ENCODE data around the gene ABHD18.
"Not testable (repeated sequence)": the region's sequence is repeated elsewhere in the genome, so short reads cannot be mapped to it uniquely, and the experiment has no call there.

DNA sequence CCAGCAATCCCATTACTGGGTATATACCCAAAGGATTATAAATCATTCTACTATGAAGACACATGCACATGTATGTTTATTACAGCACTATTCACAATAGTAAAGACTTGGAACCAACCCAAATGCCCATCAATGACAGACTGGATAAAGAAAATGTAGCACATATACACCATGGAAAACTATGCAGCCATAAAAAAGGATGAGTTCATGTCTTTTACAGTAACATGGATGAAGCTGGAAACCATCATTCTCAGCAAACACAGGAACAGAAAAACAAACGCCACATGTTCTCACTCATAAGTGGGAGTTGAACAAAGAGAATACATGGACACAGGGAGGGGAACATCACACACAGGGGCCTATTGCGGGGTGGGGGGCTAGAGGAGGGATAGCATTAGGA is 39.5 kb upstream of the ABHD18 start:
- TF ChIP-seq, protein P1, sequence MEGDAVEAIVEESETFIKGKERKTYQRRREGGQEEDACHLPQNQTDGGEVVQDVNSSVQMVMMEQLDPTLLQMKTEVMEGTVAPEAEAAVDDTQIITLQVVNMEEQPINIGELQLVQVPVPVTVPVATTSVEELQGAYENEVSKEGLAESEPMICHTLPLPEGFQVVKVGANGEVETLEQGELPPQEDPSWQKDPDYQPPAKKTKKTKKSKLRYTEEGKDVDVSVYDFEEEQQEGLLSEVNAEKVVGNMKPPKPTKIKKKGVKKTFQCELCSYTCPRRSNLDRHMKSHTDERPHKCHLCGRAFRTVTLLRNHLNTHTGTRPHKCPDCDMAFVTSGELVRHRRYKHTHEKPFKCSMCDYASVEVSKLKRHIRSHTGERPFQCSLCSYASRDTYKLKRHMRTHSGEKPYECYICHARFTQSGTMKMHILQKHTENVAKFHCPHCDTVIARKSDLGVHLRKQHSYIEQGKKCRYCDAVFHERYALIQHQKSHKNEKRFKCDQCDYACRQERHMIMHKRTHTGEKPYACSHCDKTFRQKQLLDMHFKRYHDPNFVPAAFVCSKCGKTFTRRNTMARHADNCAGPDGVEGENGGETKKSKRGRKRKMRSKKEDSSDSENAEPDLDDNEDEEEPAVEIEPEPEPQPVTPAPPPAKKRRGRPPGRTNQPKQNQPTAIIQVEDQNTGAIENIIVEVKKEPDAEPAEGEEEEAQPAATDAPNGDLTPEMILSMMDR (IDR thresholded peaks at IDR 0.05), result not testable (repeated sequence)
- not testable (repeated sequence) for TF ChIP-seq EP300, POLR2A, POLR2AphosphoS5 (IDR thresholded peaks at IDR 0.05)

Data from gastroesophageal sphincter (tissue), 3 donors.